ENCODE measurements around the gene PPARG. TPM values are rescaled to one million over a fixed set of nuclear protein-coding genes. Genes with fewer than 3 reads are reported as not detected.

The PPARG gene
- total RNA-seq, 2 donors from 2014 or later: 7.0 to 12.9 TPM

GRCh38 chr3:12439161-12439940, 150.5 kb downstream of the PPARG start:
- Histone ChIP-seq H3K27ac (no peak overlapping the region), H3K9me3 (no peaks in the 10 kb centered on the region), H3K4me3 (no peak overlapping the region), H3K36me3 (no peaks in the 10 kb centered on the region), H3K27me3 (replicated peaks; ENCODE audit: insufficient read depth) (no peaks in the 10 kb centered on the region), H3K4me1 (replicated peaks) (no peaks in the 10 kb centered on the region)
- WGBS: 81% methylated on average over 11 of the region's 11 CpGs
- no peak for DNase-seq (ENCODE audit: low spot score)
- TF ChIP-seq CTCF (IDR thresholded peaks at IDR 0.05): no peak
- no peak for TF ChIP-seq POLR2A (IDR thresholded peaks at IDR 0.05)
- no peak for TF ChIP-seq POLR2AphosphoS5 (IDR thresholded peaks at IDR 0.05)
- intact Hi-C loops (cut with DNase I): no loop called here

- intact Hi-C loops (cut with DNase I): no loop called here
- Histone ChIP-seq H3K36me3 (no peaks in the 10 kb centered on the region), H3K9me3 (no peaks in the 10 kb centered on the region), H3K27ac (no peak overlapping the region), H3K27me3 (replicated peaks; ENCODE audit: insufficient read depth) (no peaks in the 10 kb centered on the region), H3K4me1 (replicated peaks) (no peaks in the 10 kb centered on the region), H3K4me3 (no peak overlapping the region)
- no peak for DNase-seq (ENCODE audit: low spot score)
- TF ChIP-seq POLR2AphosphoS5 (IDR thresholded peaks at IDR 0.05) (no peak), CTCF (IDR thresholded peaks at IDR 0.05) (no peak), POLR2A (IDR thresholded peaks at IDR 0.05) (no peak)
- WGBS: 49% methylated on average over 21 of the region's 21 CpGs
Observed at GRCh38 chr3:12440927-12441714, 152.3 kb downstream of the PPARG start.

GRCh38 chr3:12442654-12443501, 154.0 kb downstream of the PPARG start:
- H3K27ac ChIP-seq: no peak overlapping the region
- intact Hi-C loops (cut with DNase I): no loop called here
- no peak overlapping the region for H3K4me3 ChIP-seq
- H3K4me1 ChIP-seq (replicated peaks): no peaks in the 10 kb centered on the region
- no peaks in the 10 kb centered on the region for H3K9me3 ChIP-seq
- DNase-seq (ENCODE audit: low spot score): no peak
- H3K27me3 ChIP-seq (replicated peaks; ENCODE audit: insufficient read depth): no peaks in the 10 kb centered on the region
- no peaks in the 10 kb centered on the region for H3K36me3 ChIP-seq
- WGBS: 82% methylated on average over 20 of the region's 20 CpGs
- TF ChIP-seq POLR2A (IDR thresholded peaks at IDR 0.05) (no peak), POLR2AphosphoS5 (IDR thresholded peaks at IDR 0.05) (no peak), CTCF (IDR thresholded peaks at IDR 0.05) (no peak)

GRCh38 chr3:12443781-12444522, 155.1 kb downstream of the PPARG start:
- H3K4me1 ChIP-seq (replicated peaks): no peaks in the 10 kb centered on the region
- DNase-seq (ENCODE audit: low spot score): no peak
- no peak overlapping the region for H3K4me3 ChIP-seq
- no peaks in the 10 kb centered on the region for H3K27me3 ChIP-seq (replicated peaks; ENCODE audit: insufficient read depth)
- TF ChIP-seq CTCF (IDR thresholded peaks at IDR 0.05): no peak
- no peak for TF ChIP-seq POLR2AphosphoS5 (IDR thresholded peaks at IDR 0.05)
- TF ChIP-seq POLR2A (IDR thresholded peaks at IDR 0.05): no peak
- H3K27ac ChIP-seq: no peak overlapping the region
- no peaks in the 10 kb centered on the region for H3K36me3 ChIP-seq
- 93% methylated on average over 10 of the region's 10 CpGs for WGBS
- intact Hi-C loops (cut with DNase I): no loop called here
- no peaks in the 10 kb centered on the region for H3K9me3 ChIP-seq
